Endothelial cell (in vitro differentiated cells): ENCODE measurements around the gene MOXD1. TPM values are rescaled to one million over a fixed set of nuclear protein-coding genes. Genes with fewer than 3 reads are reported as not detected.
"Not testable (repeated sequence)": the region's sequence is repeated elsewhere in the genome, so short reads cannot be mapped to it uniquely, and the experiment has no call there.

ENCODE experiments used
- DNase-seq: peaks from one replicate; pipeline ENCODE4 v3.0.0; 2021; ENCODE audit warnings: low spot score
- H3K27ac Mint-ChIP-seq: one replicate; pipeline ENCODE4 v1.8.0; 2021; ENCODE audit warnings: mixed read lengths, inconsistent platforms; ENCODE audit not compliant: unreplicated experiment
- H3K27me3 Mint-ChIP-seq: one replicate; pipeline ENCODE4 v1.8.0; 2021; ENCODE audit warnings: mild to moderate bottlenecking, moderate library complexity, mixed read lengths, inconsistent platforms; ENCODE audit not compliant: unreplicated experiment
- H3K36me3 Mint-ChIP-seq: one replicate; pipeline ENCODE4 v1.8.0; 2021; ENCODE audit warnings: mild to moderate bottlenecking, low read depth, mixed read lengths, inconsistent platforms; ENCODE audit not compliant: unreplicated experiment
- H3K4me1 Mint-ChIP-seq: one replicate; pipeline ENCODE4 v1.8.0; 2021; ENCODE audit warnings: mild to moderate bottlenecking, mixed read lengths, inconsistent platforms; ENCODE audit not compliant: unreplicated experiment
- H3K4me3 Mint-ChIP-seq: one replicate; pipeline ENCODE4 v1.8.0; 2021; ENCODE audit warnings: mild to moderate bottlenecking, mixed read lengths, inconsistent platforms; ENCODE audit not compliant: unreplicated experiment
- H3K9me3 Mint-ChIP-seq: one replicate; pipeline ENCODE4 v1.8.0; 2021; ENCODE audit warnings: mixed read lengths, inconsistent platforms; ENCODE audit not compliant: unreplicated experiment
- CTCF ChIP-seq: fragments of 200-600 bp; sonication (generic); IDR thresholded peaks from one replicate; pipeline ENCODE4 v1.5.0; 2021; ENCODE audit warnings: antibody characterized with exemption; ENCODE audit not compliant: unreplicated experiment
- total RNA-seq: library from RNA; stranded (reverse); fragmentation: NEBNext Ultra II Directional; extraction: Animal tissue kit (Norgen Biotek cat#: 25700); gene quantifications from one replicate; pipeline ENCODE4 v1.2.1, GENCODE V29; 2021; ENCODE audit not compliant: unreplicated experiment

Gene MOXD1
- total RNA-seq, 1 donor from 2014 or later, result 0.08 TPM

DNA sequence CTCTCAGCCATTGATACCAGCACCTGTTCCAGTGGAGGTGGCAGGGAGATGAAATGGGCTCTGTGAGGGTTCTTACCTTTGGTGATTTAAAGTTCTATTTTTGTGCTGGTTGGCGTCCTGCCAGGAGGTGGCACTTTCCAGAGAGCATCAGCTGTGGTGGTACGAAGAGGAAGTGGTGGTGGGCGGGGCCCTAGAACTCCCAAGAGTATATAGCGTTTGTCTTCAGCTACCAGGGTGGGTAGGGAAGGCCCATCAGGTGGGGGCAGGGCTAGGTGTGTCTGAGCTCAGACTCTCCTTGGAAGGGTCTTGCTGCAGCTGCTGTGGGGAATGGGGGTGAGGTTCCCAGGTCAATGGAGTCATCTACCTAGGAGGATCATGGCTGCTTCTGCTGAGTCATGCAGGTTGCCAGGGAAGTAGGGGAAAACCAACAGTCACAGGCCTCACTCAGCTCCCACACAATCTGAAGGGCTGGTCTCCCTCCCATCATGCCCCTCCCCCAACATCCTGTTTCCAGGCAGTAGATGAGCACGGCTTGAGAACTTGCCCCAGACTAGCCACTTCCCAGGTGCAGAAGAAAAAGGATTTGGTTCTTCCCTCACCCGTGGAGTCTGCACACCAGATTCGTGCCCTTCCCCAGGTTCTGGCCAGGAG lies 46.6 kb downstream of the MOXD1 start:
- no peak overlapping the region for H3K4me3 Mint-ChIP-seq
- H3K27ac Mint-ChIP-seq, result no peak overlapping the region
- H3K9me3 Mint-ChIP-seq, result no peaks in the 10 kb centered on the region
- no peak for TF ChIP-seq CTCF
- no peak for DNase-seq
- H3K36me3 Mint-ChIP-seq, result no peaks in the 10 kb centered on the region
- H3K27me3 Mint-ChIP-seq, result peaks cover 1% of the 10 kb centered on the region
- H3K4me1 Mint-ChIP-seq, result no peaks in the 10 kb centered on the region

DNA sequence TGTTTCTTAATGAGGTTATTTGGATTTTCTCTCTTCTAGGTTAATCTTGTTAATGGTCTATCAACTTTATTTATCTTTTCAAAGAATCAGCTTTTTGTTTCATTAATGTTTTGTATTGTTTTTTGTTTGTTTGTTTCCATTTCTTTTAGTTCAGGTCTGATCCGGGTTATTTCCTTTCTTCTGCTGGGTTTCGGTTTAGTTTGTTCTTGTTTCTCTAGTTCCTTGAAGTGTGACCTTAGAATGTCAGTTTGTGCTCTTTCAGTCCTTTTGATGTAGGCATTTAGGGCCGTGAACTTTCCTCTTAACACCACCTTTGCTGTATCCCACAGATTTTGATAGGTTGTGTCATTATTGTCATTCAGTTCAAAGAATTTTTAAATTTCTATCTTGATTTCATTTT lies 49.3 kb downstream of the MOXD1 start:
- H3K36me3 Mint-ChIP-seq, H3K27me3 Mint-ChIP-seq, H3K4me3 Mint-ChIP-seq, H3K4me1 Mint-ChIP-seq, H3K27ac Mint-ChIP-seq, DNase-seq, H3K9me3 Mint-ChIP-seq: not testable (repeated sequence)

GRCh38 chr6:132348231-132348630 lies 53.0 kb downstream of the MOXD1 start:
- Mint-ChIP-seq H3K4me1 (no peaks in the 10 kb centered on the region), H3K27me3 (peaks cover 1% of the 10 kb centered on the region), H3K27ac (no peak overlapping the region), H3K36me3 (no peaks in the 10 kb centered on the region), H3K4me3 (no peak overlapping the region), H3K9me3 (no peaks in the 10 kb centered on the region)
- no peak for TF ChIP-seq CTCF
- DNase-seq, result no peak

GRCh38 chr6:132344811-132345210 lies 56.5 kb downstream of the MOXD1 start:
- H3K4me3 Mint-ChIP-seq, result no peak overlapping the region
- H3K36me3 Mint-ChIP-seq, result no peaks in the 10 kb centered on the region
- TF ChIP-seq CTCF, result no peak
- no peak for DNase-seq
- no peak overlapping the region for H3K27ac Mint-ChIP-seq
- no peaks in the 10 kb centered on the region for H3K9me3 Mint-ChIP-seq
- H3K4me1 Mint-ChIP-seq, result no peaks in the 10 kb centered on the region
- no peaks in the 10 kb centered on the region for H3K27me3 Mint-ChIP-seq

DNA sequence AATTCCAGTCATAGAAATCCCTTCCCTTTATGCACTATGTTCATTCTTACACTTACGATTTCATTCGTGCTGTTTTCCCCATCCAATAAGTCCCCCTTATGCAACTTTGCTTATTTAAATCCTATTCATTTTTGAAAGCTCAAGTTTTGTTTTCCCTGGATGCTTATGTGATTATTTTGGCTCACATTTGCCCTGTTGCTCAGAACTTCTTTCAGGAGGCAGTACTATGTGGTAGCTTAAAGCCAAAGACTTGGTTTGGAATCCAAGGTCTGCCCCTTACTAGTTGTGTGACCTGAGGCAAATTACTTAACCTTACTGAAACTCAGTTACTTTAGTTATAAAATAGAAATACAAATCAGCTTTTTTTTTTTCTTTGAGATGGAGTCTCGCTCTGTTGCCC lies 59.6 kb downstream of the MOXD1 start:
- no peak for TF ChIP-seq CTCF
- Mint-ChIP-seq H3K4me1 (no peaks in the 10 kb centered on the region), H3K4me3 (no peak overlapping the region), H3K36me3 (no peaks in the 10 kb centered on the region), H3K27ac (no peak overlapping the region), H3K9me3 (no peaks in the 10 kb centered on the region), H3K27me3 (no peaks in the 10 kb centered on the region)
- no peak for DNase-seq
